ENCODE data around the gene LAMB3.

Gene LAMB3

DNA sequence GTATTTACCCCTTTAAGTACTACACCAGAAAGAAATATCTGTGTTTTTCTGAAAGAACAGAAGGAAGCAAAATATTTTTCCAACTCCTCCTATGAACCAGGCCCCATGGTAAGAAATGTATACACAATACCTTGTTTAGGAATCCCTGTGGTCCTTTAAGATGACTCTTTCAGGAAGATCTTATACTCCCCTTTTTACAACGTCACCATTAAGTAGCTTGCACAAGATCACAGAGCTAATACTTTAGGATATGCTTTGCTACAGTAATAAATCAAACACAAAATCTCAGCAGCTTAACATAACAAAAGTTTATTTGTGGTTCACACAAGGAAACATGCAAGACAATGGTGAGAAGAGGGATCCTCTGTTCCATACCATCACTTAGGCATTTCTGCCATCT is 8.8 kb upstream of the LAMB3 start:
- no peak for DNase-seq (ENCODE audit: low spot score)

- DNase-seq (ENCODE audit: low spot score) = peak; percentile 70
These were observed 7.7 kb upstream of the LAMB3 start for GRCh38 chr1:209659909-209660308.

DNA sequence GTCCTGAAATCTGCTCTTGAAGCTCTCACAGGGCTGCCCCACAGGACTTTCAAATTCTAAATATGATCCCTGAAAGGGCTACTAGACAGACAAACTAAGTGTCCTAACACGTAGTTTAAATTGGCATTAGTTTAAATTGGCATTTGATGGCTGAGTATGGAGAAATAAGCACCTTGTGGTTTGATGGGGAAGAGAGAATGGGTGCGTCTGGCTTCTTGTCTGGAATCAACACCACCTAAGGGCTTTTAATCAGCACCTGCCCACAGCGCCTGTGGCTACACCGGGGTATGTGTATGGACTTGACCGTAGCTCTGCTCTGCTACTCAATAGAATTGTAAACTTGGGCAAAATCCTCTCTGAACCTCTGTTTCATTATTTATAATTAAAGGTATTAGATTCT is 5.7 kb upstream of the LAMB3 start:
- DNase-seq (ENCODE audit: low spot score) = no peak

DNA sequence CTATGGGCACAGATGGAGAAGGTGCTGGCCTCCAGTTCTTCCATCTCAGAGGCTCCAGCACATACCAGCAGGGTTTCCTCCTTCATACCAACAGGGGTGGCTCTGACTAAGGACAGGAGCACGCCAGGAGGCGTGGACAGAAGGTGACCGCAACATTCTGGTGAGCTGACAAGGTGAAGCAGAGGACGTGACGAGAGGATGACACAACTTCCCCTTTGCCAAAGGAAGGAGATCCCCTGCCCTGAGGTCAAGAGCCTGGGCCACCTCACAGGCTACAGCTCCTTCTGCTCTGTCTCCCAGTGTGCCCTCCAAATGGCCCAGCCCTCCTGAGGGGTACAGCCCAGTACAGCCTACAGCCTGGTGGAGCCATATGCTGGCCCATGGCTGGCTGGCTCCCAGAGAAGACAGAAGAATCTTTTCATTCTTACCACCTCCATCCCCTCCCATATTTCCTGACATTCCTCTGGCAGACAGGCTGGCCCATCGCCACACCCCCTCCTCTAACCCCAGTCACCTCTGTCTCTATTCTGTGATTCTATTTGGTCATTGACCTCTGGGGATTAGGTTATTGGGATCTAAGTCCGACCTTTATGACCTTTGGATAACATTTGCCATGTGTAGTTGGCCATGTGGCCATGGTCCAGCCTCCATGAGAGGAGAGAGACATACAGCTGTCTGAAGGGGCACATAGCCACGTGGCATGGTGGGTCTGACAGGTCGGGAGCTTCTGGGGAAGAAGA is 5.1 kb upstream of the LAMB3 start:
- no peak for DNase-seq (ENCODE audit: low spot score)

- no peak for DNase-seq (ENCODE audit: low spot score)
These were observed 3.4 kb upstream of the LAMB3 start for GRCh38 chr1:209655411-209656231.

DNA sequence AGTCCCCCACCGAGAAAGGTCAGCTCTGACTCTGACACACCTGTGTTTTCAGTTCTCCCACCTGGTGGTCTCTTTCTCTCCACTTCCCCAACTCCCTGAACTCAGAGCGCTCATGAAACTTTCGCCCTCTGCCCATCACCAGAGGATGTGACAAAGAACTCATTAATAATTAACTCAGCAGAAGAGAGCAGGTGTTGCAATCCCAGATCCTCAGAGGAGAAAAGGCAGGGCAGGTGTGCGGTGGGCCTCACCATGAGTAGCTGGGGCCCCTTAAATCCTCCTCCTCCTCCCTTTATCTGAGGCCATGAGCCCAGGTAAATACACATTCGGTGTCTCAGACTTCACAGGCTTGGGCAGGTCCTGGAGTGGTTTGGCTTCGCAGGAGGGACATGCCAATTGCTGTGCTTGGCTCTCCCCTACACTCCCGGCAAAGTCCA is 1.7 kb upstream of the LAMB3 start:
- no peak for DNase-seq (ENCODE audit: low spot score)

GRCh38 chr1:209652873-209653401 is 712 bp upstream of the LAMB3 start:
- DNase-seq (ENCODE audit: low spot score) = no peak

DNA sequence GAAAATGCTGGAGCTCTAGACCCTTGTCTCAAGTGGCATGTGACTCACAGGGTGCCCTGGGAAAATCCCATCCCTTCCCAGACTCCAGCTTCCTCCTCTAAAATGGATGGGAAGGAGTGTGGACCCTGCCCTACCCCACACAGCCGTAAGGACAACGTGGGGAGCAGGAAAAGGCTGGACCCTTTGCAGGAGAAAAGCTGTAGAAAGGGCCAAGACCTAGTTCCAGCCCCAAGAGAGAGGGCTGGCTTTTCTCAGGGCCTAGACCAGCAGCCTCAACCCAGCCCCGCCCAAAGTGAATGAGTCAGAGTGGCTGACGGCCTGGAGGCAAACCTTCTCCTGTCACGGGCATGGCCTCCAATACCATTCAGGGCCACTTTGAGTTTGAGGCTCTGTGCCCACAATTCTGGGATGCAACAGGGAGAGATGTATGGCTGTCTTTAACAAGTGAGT is 1.1 kb downstream of the LAMB3 start:
- DNase-seq (ENCODE audit: low spot score) = peak; percentile 72

DNA sequence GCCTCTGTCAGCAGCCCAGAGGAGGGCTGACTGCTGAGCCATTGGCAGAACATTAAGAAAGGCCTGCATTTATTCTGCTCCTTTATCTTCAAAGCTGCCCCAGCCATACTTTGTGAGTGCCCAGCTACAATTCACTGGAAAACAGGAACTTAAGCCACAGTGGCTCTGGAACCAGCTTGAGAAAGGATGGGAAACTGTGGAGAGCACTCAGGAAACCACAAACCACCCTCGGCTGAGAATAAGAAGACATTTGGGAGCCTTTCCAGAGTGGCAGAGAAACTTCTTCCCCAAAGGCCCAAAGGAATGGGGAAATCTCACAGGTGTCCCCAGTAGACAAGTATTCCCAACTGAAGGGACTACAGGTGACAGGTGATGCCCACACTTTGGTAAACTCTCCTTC is 1.8 kb downstream of the LAMB3 start:
- DNase-seq (ENCODE audit: low spot score) = no peak

- no peak for DNase-seq (ENCODE audit: low spot score)
These were observed 3.1 kb downstream of the LAMB3 start for GRCh38 chr1:209648931-209649776.

- no peak for DNase-seq (ENCODE audit: low spot score)
These were observed 3.9 kb downstream of the LAMB3 start for GRCh38 chr1:209648346-209648745.

GRCh38 chr1:209647156-209647555 is 5.1 kb downstream of the LAMB3 start:
- DNase-seq (ENCODE audit: low spot score) = no peak

- no peak for DNase-seq (ENCODE audit: low spot score)
These were observed 5.7 kb downstream of the LAMB3 start for GRCh38 chr1:209646558-209646957.

DNA sequence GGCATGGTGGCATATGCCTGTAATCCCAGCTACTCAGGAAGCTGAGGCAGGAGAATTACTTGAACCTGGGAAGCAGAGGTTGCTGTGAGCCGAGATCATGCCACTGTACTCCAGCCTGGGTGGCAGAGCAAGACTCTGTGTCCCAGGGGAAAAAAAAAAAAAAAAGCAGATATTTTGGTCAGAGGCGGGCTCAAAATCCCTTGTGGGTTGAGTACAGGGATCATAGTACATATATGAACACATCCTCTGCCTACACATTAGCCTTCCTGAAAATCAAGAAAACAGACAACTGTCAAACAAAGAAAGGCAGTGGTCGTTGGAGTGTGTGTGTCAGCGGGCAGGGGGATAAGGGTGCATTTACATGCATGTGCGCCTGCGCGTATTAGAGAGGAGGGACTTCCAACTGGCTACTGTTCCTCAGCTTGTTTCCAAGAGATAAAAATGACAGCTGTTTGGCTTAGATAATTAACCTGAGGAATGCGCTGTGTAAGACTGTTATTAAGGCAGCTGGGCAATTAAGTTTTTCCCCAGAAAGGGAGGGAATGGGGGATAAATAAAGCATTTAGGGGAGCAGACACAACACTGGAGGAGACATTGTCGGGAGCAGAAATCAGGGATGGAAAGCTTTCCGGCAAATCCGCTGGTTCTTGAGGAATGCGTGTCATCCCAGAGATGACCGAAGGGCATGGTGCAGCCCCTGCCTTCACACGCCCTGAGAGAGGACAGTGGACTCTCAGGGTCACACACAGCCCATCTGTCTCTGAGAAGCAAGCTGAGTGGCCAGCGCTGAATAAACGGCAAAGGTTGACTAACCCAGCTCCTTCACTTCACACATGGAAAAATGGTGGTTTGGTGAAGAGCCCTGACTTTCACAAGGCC is 6.4 kb downstream of the LAMB3 start:
- DNase-seq (ENCODE audit: low spot score) = no peak

DNA sequence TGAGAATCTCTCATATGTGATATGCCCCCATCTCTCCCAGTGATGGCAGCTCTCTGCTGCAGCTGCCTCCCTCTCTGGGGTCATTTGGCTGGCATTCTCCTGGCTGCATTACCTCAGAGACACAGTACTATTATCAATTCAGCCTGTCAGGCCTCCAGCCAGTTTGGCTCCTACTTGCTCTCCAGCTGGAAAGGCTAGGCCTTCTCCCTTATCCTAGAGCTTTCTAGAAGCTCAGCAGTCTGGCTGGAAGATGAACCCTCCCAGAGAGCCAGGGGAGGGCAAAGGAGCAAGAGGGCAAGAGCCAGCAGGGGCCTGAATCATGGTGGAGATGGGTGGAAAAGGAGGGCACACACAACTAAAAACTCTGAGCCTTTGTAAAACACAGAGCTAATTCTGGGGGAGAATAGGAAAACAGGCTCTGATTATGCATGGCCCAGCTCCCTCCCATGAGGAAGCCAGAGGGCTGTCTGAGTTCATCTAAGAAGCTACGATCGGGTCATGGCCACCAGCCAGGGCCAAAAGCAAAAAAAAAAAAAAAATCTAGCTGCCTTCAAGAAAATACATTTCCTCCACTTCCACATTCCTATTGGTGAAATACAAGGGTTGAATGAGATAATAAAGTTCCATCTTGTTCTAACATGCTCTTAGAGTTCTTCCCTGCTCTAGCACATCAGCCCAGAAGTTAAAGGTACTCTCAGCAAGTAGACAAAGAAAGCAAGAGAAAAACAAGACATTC is 8.8 kb downstream of the LAMB3 start:
- no peak for DNase-seq (ENCODE audit: low spot score)

DNA sequence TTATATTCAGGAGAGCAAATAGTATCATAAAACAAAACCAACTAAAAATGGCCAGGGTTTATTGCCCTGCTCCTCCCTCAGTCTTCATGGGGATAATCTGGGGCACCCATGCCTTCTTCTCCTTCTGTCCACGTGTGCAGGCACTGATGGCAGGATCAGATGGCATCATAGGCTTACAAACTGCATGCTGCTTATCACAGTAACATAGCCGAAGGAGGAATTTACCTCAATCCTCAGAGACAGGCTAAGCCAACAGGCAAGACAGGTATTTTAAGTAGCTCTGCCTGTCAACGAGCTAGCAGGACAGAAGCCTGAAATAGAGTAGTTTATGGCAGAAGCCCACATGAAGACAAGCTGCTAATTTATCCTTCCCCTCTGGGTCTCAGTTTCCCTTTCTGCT is 9.4 kb downstream of the LAMB3 start:
- no peak for DNase-seq (ENCODE audit: low spot score)

DNA sequence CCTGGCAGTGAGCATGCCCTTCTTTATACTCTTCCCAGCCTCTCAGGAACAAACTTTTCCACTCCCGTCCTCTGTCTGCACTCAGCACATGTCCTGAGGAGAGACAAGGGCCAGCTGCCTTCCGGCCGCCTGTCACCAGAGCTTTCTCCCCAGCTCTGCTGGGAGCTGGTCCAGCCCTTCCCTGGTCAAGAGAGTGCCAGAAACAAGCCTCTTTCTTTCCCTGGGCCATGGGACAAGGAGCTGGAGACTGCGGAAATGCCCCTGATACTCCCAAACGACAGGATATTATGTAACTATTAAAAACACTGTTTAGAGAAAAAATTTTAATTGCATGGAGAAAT is 10.4 kb downstream of the LAMB3 start:
- no peak for DNase-seq (ENCODE audit: low spot score)

DNA sequence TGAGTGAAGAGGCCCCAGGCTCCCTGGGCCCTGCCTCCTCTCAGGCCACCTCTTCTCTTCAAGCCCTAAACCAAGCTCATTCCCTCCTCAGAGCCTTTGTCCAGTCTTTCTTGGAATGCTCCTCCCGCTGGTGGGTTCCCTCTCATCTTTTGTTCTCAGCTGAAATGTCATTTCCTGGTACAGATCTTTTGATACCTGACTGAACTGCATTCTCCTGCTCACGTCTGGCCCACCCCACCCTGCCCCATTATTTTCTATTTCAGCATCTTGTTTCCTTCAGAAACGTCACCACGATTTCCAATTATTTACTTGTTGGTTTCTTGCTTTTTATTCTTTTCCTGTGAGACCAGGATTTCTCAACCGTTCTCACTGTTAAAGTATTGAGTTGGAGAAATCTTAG is 16.4 kb downstream of the LAMB3 start:
- DNase-seq (ENCODE audit: low spot score) = no peak

DNA sequence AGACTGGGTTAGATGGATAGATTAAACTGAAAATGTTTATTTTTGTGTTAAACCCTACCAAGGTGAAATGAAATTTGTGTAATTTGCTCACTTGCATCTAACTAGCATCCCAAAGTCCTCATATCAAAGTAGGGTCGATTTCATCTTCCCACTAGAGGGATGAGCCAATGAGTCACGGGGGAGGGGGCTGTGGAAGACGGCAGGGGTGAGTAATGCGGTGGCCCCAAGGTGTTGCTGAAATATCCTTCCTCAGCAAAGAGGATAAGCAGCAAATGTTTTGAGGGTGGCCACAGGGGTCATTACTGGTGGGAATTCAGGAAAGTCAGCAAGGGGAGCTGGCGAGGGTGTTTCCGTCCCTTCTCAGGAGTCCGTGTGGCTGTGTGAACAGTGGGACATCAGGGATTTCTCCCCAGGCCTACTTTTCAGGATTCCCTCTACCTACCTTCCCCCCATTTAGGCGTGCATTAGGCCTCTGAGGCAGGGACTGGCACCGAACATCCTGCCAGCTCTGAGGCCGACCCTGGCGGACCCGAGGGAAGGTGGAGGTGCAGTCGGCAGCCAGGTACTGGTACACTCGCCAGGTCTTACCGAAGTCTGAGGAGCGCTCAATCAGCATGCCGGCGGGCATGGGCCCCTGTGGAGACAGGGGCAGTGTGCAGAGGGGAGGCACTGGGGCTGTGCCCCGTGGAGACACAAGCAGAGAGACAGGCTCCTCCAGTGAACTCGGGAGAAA is 18.1 kb downstream of the LAMB3 start:
- DNase-seq (ENCODE audit: low spot score) = no peak
